Breast epithelium (tissue), 4 donors: ENCODE data around the gene FOXA2. TPM values are rescaled to one million over a fixed set of nuclear protein-coding genes. Genes with fewer than 3 reads are reported as not detected.

Experiments used
- DNase-seq, 2 donors: peaks; one replicate each; pipeline ENCODE4 v3.0.0-alpha.2; 2019; ENCODE audit warnings: low spot score in 2 of 2
- H3K27ac ChIP-seq, 2 donors: fragments of 200-600 bp; sonication (generic) in 1 of 2; one replicate each; pipeline ENCODE4 v1.5.1; 2016 to 2019; ENCODE audit warnings: mild to moderate bottlenecking in 1 of 2
- H3K27me3 ChIP-seq, 2 donors: fragments of 200-600 bp; sonication (generic) in 1 of 2; one replicate each; pipeline versions ENCODE4 v1.5.1 to v1.6.0; 2017 to 2019; ENCODE audit warnings: control low read depth in 1 of 2, mild to moderate bottlenecking in 1 of 2
- H3K36me3 ChIP-seq: fragments of 200-600 bp; one replicate; pipeline ENCODE4 v1.5.1; 2019
- H3K4me1 ChIP-seq, 2 donors: fragments of 200-600 bp; sonication (generic); one replicate each; pipeline ENCODE4 v1.5.1; 2016 to 2019; ENCODE audit warnings: control low read depth in 1 of 2
- H3K4me3 ChIP-seq, 3 donors: fragments of 200-600 bp; sonication (generic); 1 replicate in 2 of 3; 2 replicates in 1 of 3; pipeline ENCODE4 v1.5.1; 2016 to 2019; ENCODE audit warnings: mild to moderate bottlenecking in 3 of 3, moderate library complexity in 2 of 3
- H3K9me3 ChIP-seq, 2 donors: fragments of 200-600 bp; sonication (generic) in 1 of 2; one replicate each; pipeline ENCODE4 v1.5.1; 2016 to 2019; ENCODE audit warnings: control low read depth in 1 of 2
- CTCF ChIP-seq, 3 donors: fragments of 450-650 bp; IDR thresholded peaks; one replicate each; pipeline ENCODE4 v1.5.1; 2016 to 2017; ENCODE audit warnings: antibody characterized with exemption in 3 of 3, mild to moderate bottlenecking in 3 of 3, moderate library complexity in 3 of 3
- POLR2A ChIP-seq: fragments of 450-650 bp; IDR thresholded peaks from one replicate; pipeline ENCODE4 v1.6.1; 2016; ENCODE audit warnings: antibody characterized with exemption, mild to moderate bottlenecking, moderate library complexity
- POLR2AphosphoS5 ChIP-seq, 3 donors: sonication (generic); formaldehyde crosslinking; IDR thresholded peaks; one replicate each; pipeline ENCODE4 v1.6.1; 2017; ENCODE audit warnings: antibody characterized with exemption in 3 of 3
- intact Hi-C: fragments of 100-400 bp; cut with DNase I; formaldehyde crosslinking; loops from one replicate; pipeline ENCODE4 v1.15.1; 2023; ENCODE audit warnings: low total_unique reads
- total RNA-seq, 3 donors: library from RNA; depleted of rRNA; stranded (reverse); fragments of >200 nt; gene quantifications; one replicate each; pipeline ENCODE4 v1.1.0, GENCODE V29; 2016

FOXA2 gene
- total RNA-seq, 3 donors from 2014 or later, result not detected

GRCh38 chr20:22616551-22616950, 32.2 kb upstream of the FOXA2 start:
- H3K4me1 ChIP-seq, result no peaks in the 10 kb centered on the region
- H3K27ac ChIP-seq, result no peak overlapping the region
- no peak for TF ChIP-seq POLR2A
- TF ChIP-seq POLR2AphosphoS5 (IDR thresholded peaks at IDR 0.05), result no peak
- no peak for TF ChIP-seq CTCF (IDR thresholded peaks at IDR 0.05)
- H3K27me3 ChIP-seq, result peaks cover 0 to 22% of the 10 kb centered on the region in 2 donors
- H3K9me3 ChIP-seq, result no peaks in the 10 kb centered on the region
- no peak overlapping the region for H3K4me3 ChIP-seq
- DNase-seq, result no peak
- no peaks in the 10 kb centered on the region for H3K36me3 ChIP-seq
- intact Hi-C loops, result no loop called here

- no peaks in the 10 kb centered on the region for H3K4me1 ChIP-seq
- H3K27me3 ChIP-seq, result peaks cover 0 to 22% of the 10 kb centered on the region in 2 donors
- H3K4me3 ChIP-seq, result no peak overlapping the region
- intact Hi-C loops, result no loop called here
- H3K36me3 ChIP-seq, result no peaks in the 10 kb centered on the region
- no peak overlapping the region for H3K27ac ChIP-seq
- TF ChIP-seq CTCF (IDR thresholded peaks at IDR 0.05) (no peak), POLR2AphosphoS5 (IDR thresholded peaks at IDR 0.05) (no peak), POLR2A (no peak)
- H3K9me3 ChIP-seq, result no peaks in the 10 kb centered on the region
- DNase-seq, result no peak
These were observed 31.1 kb upstream of the FOXA2 start for GRCh38 chr20:22615425-22615824.

GRCh38 chr20:22611636-22612035, 27.3 kb upstream of the FOXA2 start:
- intact Hi-C loops, result loop anchor here (5.0 kb wide), 1 partner anchor 126 kb away; no protein-coding TSS in a partner anchor
- no peak overlapping the region for H3K27ac ChIP-seq
- H3K4me1 ChIP-seq, result no peaks in the 10 kb centered on the region
- no peak for TF ChIP-seq CTCF (IDR thresholded peaks at IDR 0.05)
- TF ChIP-seq POLR2AphosphoS5 (IDR thresholded peaks at IDR 0.05), result no peak
- TF ChIP-seq POLR2A, result no peak
- H3K4me3 ChIP-seq, result no peak overlapping the region
- DNase-seq, result no peak
- H3K27me3 ChIP-seq, result peaks cover 0 to 16% of the 10 kb centered on the region in 2 donors
- H3K9me3 ChIP-seq, result no peaks in the 10 kb centered on the region
- H3K36me3 ChIP-seq, result no peaks in the 10 kb centered on the region

GRCh38 chr20:22607695-22608094, 23.3 kb upstream of the FOXA2 start:
- no peaks in the 10 kb centered on the region for H3K9me3 ChIP-seq
- TF ChIP-seq POLR2A, result no peak
- TF ChIP-seq CTCF (IDR thresholded peaks at IDR 0.05), result no peak
- no peak for TF ChIP-seq POLR2AphosphoS5 (IDR thresholded peaks at IDR 0.05)
- no peak overlapping the region for H3K27ac ChIP-seq
- no peaks in the 10 kb centered on the region for H3K4me1 ChIP-seq
- H3K4me3 ChIP-seq, result no peak overlapping the region
- DNase-seq, result no peak
- H3K36me3 ChIP-seq, result no peaks in the 10 kb centered on the region
- intact Hi-C loops, result no loop called here
- H3K27me3 ChIP-seq, result peaks cover 0 to 3% of the 10 kb centered on the region in 2 donors

GRCh38 chr20:22604815-22605214, 20.4 kb upstream of the FOXA2 start:
- Histone ChIP-seq H3K9me3 (no peaks in the 10 kb centered on the region), H3K4me1 (no peaks in the 10 kb centered on the region), H3K4me3 (no peak overlapping the region), H3K27me3 (peaks cover 0 to 12% of the 10 kb centered on the region in 2 donors), H3K36me3 (no peaks in the 10 kb centered on the region), H3K27ac (no peak overlapping the region)
- intact Hi-C loops, result no loop called here
- TF ChIP-seq CTCF (IDR thresholded peaks at IDR 0.05) (no peak), POLR2AphosphoS5 (IDR thresholded peaks at IDR 0.05) (no peak), POLR2A (no peak)
- DNase-seq, result no peak
